SH-SY5Y (cell line): ENCODE measurements around the gene CCDC85A.

Experiments
- GATA2 ChIP-seq: IDR thresholded peaks from 2 replicates; pipeline ENCODE4 v1.6.1; 2011; ENCODE audit warnings: mild to moderate bottlenecking, low read depth, low read length
- GATA3 ChIP-seq: IDR thresholded peaks from 2 replicates; pipeline ENCODE4 v1.6.1; 2011; ENCODE audit warnings: low read depth, mild to moderate bottlenecking, low read length, moderate library complexity

GRCh38 chr2:56209701-56210100 lies 25.9 kb downstream of the CCDC85A start:
- no peak for TF ChIP-seq GATA2
- TF ChIP-seq GATA3, result no peak
